T-cell (primary cell): Measurements from ENCODE around the gene NXPE3. TPM values are rescaled to one million over a fixed set of nuclear protein-coding genes. Genes with fewer than 3 reads are reported as not detected.

Experiments used
- ATAC-seq, 4 experiments: fragments of 200-7000 bp in 3 of 4; fragments of 150-1000 bp in 1 of 4; cut with Tn5 transposase; replicated peaks in 1 of 4; 1 replicate in 3 of 4; 2 replicates in 1 of 4; pipeline ENCODE4 v1.10.0; 2021; ENCODE audit warnings: moderate library complexity in 3 of 4, mild to moderate bottlenecking in 2 of 4, moderate number of reproducible peaks in 1 of 4
- CTCF ChIA-PET, 2 donors: fragments of 300-600 bp; sonication (Branson Sonifier 250); formaldehyde crosslinking; loops; one replicate each; lab custom pipeline; 2022; ENCODE audit warnings: antibody characterized with exemption in 2 of 2; lab: Charles Lee
- POLR2A ChIA-PET, 2 donors: fragments of 300-600 bp; sonication (Branson Sonifier 250); formaldehyde crosslinking; loops; one replicate each; lab custom pipeline; 2022; ENCODE audit warnings: antibody characterized with exemption in 2 of 2; lab: Charles Lee
- DNase-seq, 35 experiments: peaks; one replicate each; pipeline versions ENCODE4 v3.0.0 to v3.0.0-alpha.2; 2013 to 2023
- H3K27ac ChIP-seq: one replicate; pipeline ENCODE4 v1.5.1; 2013; ENCODE audit warnings: low read length
- H3K27me3 ChIP-seq, 2 experiments: replicated peaks in 1 of 2; 1 replicate in 1 of 2; 2 replicates in 1 of 2; pipeline versions ENCODE4 v1.6.1 to v1.7.0; 2013; ENCODE audit warnings: low read length in 1 of 2, mixed read lengths in 1 of 2; ENCODE audit not compliant: control insufficient read depth in 2 of 2, insufficient read depth in 2 of 2; ENCODE audit errors: extremely low read depth in 1 of 2
- H3K36me3 ChIP-seq, 2 donors: 1 replicate in 1 of 2; 2 replicates in 1 of 2; pipeline versions ENCODE4 v1.6.1 to v1.7.0; 2013; ENCODE audit warnings: low read length in 1 of 2; ENCODE audit not compliant: control insufficient read depth in 2 of 2, insufficient read depth in 1 of 2; ENCODE audit errors: extremely low read depth in 1 of 2
- H3K4me1 ChIP-seq, 2 experiments: 1 replicate in 1 of 2; 2 replicates in 1 of 2; pipeline versions ENCODE4 v1.6.1 to v1.7.0; 2013; ENCODE audit warnings: low read length in 2 of 2, mixed read lengths in 1 of 2; ENCODE audit not compliant: insufficient read depth in 2 of 2, control insufficient read depth in 1 of 2; ENCODE audit errors: extremely low read depth in 1 of 2
- H3K4me3 ChIP-seq, 2 donors: 1 replicate in 1 of 2; 2 replicates in 1 of 2; pipeline versions ENCODE4 v1.5.1 to v1.7.0; 2013; ENCODE audit warnings: mild to moderate bottlenecking in 2 of 2, low read length in 1 of 2, moderate library complexity in 1 of 2; ENCODE audit not compliant: control insufficient read depth in 1 of 2; ENCODE audit errors: extremely low read depth in 1 of 2
- H3K9me3 ChIP-seq: 2 replicates; pipeline ENCODE4 v1.7.0; 2013
- H3K27ac Mint-ChIP-seq, 2 donors: one replicate each; pipeline ENCODE4 v1.8.0; 2020 to 2021; ENCODE audit warnings: mild to moderate bottlenecking in 2 of 2, mixed read lengths in 2 of 2
- H3K27me3 Mint-ChIP-seq, 2 donors: one replicate each; pipeline ENCODE4 v1.8.0; 2021 to 2022; ENCODE audit warnings: mixed read lengths in 2 of 2
- H3K36me3 Mint-ChIP-seq: one replicate; pipeline ENCODE4 v1.8.0; 2021; ENCODE audit warnings: mixed read lengths
- H3K4me1 Mint-ChIP-seq, 3 donors: one replicate each; pipeline ENCODE4 v1.8.0; 2020 to 2022; ENCODE audit warnings: mixed read lengths in 3 of 3, mild to moderate bottlenecking in 1 of 3
- H3K4me3 Mint-ChIP-seq, 3 donors: one replicate each; pipeline ENCODE4 v1.8.0; 2020 to 2022; ENCODE audit warnings: mild to moderate bottlenecking in 3 of 3, mixed read lengths in 3 of 3, moderate library complexity in 3 of 3
- H3K9me3 Mint-ChIP-seq, 3 donors: one replicate each; pipeline ENCODE4 v1.8.0; 2020 to 2022; ENCODE audit warnings: mixed read lengths in 3 of 3
- WGBS: methylation state at CpG from one replicate; pipeline ENCODE4 v1.1.5; 2013; ENCODE audit warnings: missing lambda C conversion rate; ENCODE audit not compliant: insufficient coverage; 5-methylcytosine and 5-hydroxymethylcytosine counted together
- total RNA-seq, 35 experiments: library from RNA in 6 of 35; stranded (reverse) in 6 of 35; fragments of 120-200 nt in 1 of 35; gene quantifications; one replicate each; pipeline versions ENCODE4 v1.2.1 to v1.2.4 and lab custom pipeline; 2013 to 2026

The NXPE3 gene
- total RNA-seq, 5 donors from 2014 or later (not counting 1 experiment from before 2014, with no cell fraction given), result 38.0 to 44.8 (median 41.3) TPM

DNA sequence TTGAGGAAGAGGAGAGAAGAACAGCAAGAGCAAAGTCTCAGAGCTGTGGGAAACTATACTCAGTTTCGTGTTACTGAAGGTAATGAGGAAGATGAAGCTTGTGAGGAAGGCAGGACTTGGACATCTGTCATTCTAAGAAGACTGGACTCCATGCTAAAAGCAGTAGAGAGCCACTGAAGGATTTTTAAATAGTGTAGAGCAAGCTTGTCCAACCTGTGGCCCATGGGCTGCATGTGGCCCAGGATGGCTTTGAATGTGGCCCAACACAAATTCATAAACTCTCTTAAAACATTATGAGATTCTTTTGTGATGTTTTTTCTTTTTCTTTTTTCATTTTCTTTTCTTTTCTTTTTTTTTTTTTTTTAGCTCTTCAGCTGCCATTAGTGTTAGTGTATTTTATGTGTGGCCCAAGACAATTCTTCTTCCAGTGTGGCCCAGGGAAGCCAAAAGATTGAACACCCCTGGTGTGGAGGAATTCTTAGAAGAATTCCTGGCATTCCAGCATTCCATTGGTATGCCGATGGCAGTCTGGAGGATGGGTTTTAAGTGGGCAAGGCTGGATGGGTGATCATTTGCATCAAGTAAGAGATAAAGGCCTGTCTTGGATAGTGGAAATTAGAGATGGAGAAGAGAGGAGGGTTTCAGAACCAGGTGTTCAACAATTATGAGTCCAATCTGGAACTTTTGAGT is 63.4 kb downstream of the NXPE3 start:
- Histone ChIP-seq H3K36me3 (no peaks in the 10 kb centered on the region), H3K4me3 (no peak overlapping the region), H3K27ac (no peak overlapping the region), H3K4me1 (no peaks in the 10 kb centered on the region), H3K27me3 (no peaks in the 10 kb centered on the region), H3K9me3 (no peaks in the 10 kb centered on the region)
- H3K9me3 Mint-ChIP-seq, result peaks cover 0 to 7% (median 2%) of the 10 kb centered on the region in 3 donors
- no peak for DNase-seq
- CTCF ChIA-PET, result interaction anchor here (0.6 to 2.0 kb wide), 6 partner anchors 12 to 216 kb away, joined by 3 to 5 read pairs (median 4); no protein-coding TSS in a partner anchor
- 100% methylated on average over 1 of the region's 2 CpGs for WGBS
- POLR2A ChIA-PET, result interaction anchor here (0.6 to 1.1 kb wide), 4 partner anchors 10 to 261 kb away, joined by 3 to 5 read pairs (median 3); no protein-coding TSS in a partner anchor
- no peak overlapping the region for H3K4me3 Mint-ChIP-seq
- no peak overlapping the region for H3K27ac Mint-ChIP-seq
- H3K27me3 Mint-ChIP-seq, result no peaks in the 10 kb centered on the region
- H3K36me3 Mint-ChIP-seq, result peaks cover 18% of the 10 kb centered on the region
- H3K4me1 Mint-ChIP-seq, result peaks cover 4 to 15% (median 6%) of the 10 kb centered on the region in 3 donors
- ATAC-seq, result no peak

DNA sequence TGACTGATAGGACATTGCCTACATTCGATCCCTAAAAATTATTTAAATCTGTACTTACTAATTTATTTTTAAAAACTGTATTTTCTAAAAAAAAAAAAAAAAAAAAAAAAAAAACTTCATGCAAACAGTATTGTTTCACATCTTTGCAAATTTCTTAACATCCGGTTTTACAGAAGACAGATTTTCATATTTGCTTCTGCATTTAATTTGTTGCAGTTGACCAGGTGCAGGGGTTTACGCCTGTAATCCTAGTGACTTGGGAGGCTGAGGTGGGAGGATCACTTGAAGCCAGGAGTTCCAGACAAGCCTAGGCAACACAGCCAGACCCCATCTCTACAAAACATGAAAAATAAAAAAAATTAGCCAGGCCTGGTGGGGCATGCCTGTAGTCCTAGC is 63.9 kb downstream of the NXPE3 start:
- Histone ChIP-seq H3K27ac (no peak overlapping the region), H3K4me3 (no peak overlapping the region), H3K36me3 (no peaks in the 10 kb centered on the region), H3K4me1 (no peaks in the 10 kb centered on the region), H3K27me3 (no peaks in the 10 kb centered on the region), H3K9me3 (no peaks in the 10 kb centered on the region)
- ATAC-seq, result no peak
- Mint-ChIP-seq H3K4me3 (no peak overlapping the region), H3K36me3 (peaks cover 18% of the 10 kb centered on the region), H3K9me3 (peaks cover 0 to 7% (median 2%) of the 10 kb centered on the region in 3 donors), H3K27me3 (no peaks in the 10 kb centered on the region), H3K4me1 (peaks cover 2 to 16% (median 7%) of the 10 kb centered on the region in 3 donors), H3K27ac (no peak overlapping the region)
- no CpG with 5 or more reads among the region's 3 CpGs for WGBS
- CTCF ChIA-PET, result interaction anchor here (0.6 to 2.0 kb wide), 5 partner anchors 13 to 215 kb away, joined by 3 to 5 read pairs (median 3); no protein-coding TSS in a partner anchor
- POLR2A ChIA-PET, result interaction anchor here (0.6 to 1.1 kb wide), 4 partner anchors 9 to 261 kb away, joined by 3 to 5 read pairs (median 3); no protein-coding TSS in a partner anchor
- no peak for DNase-seq

DNA sequence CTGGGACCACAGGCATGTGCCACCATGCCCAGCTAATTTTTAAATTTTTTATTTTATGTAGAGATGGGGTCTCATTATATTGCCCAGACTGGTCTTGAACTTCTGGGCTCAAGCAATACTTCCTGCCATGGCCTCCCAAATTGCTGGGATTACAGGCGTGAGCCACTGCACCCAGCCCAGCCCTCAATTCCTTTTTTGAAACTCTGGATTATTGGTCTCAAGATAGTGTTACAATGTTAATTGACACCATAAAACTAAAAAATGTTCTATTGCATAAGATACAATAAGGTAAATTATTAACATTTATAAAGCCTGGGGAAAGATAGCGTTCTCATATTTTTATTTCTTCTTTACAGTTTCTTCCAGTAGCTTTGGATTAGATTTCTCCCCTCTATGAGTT is 66.4 kb downstream of the NXPE3 start:
- H3K4me1 ChIP-seq, result peaks cover 2 to 3% of the 10 kb centered on the region in 2 experiments
- WGBS, result no CpG with 5 or more reads among the region's 2 CpGs
- DNase-seq (no peak), ATAC-seq (no peak)
- peaks cover 11 to 14% (median 12%) of the 10 kb centered on the region in 3 donors for H3K4me1 Mint-ChIP-seq
- no peaks in the 10 kb centered on the region for H3K27me3 Mint-ChIP-seq
- H3K27ac ChIP-seq, result no peak overlapping the region
- H3K9me3 Mint-ChIP-seq, result peaks cover 0 to 7% (median 2%) of the 10 kb centered on the region in 3 donors
- H3K4me3 Mint-ChIP-seq, result no peak overlapping the region
- H3K9me3 ChIP-seq, result no peaks in the 10 kb centered on the region
- POLR2A ChIA-PET, result interaction anchor here (0.6 to 1.2 kb wide), 3 partner anchors 9 to 16 kb away, joined by 3 to 9 read pairs (median 5); no protein-coding TSS in a partner anchor
- H3K27ac Mint-ChIP-seq, result no peak overlapping the region
- H3K36me3 ChIP-seq, result no peaks in the 10 kb centered on the region
- H3K36me3 Mint-ChIP-seq, result peaks cover 20% of the 10 kb centered on the region
- H3K27me3 ChIP-seq, result no peaks in the 10 kb centered on the region
- no peak overlapping the region for H3K4me3 ChIP-seq
- CTCF ChIA-PET, result interaction anchor here in 1 of 2 donors (0.7 kb wide), 1 partner anchor 689 kb away, joined by 6 read pairs; no protein-coding TSS in a partner anchor

DNA sequence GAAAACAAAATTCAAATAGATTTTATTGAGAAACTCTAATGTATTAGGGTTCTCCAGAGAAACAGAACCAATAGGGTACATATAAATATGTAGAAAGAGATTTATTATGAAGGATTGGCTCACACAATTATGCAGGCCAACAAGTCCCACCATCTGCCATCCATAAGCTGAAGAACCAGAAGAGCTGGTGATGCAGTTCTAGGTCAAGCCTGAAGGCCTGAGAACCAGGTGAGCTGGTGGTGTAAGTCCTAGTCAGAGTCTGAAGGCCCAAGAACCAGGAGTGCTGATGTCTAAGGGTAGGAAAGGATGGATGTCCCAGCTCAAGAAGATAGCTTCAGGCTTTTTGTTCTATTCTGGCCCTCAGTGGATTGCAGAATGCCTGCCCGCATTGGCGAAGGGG is 67.7 kb downstream of the NXPE3 start:
- peaks cover under 1 to 2% of the 10 kb centered on the region in 2 donors for H3K36me3 ChIP-seq
- H3K4me1 ChIP-seq, result peaks cover 5 to 6% of the 10 kb centered on the region in 2 experiments
- no peak overlapping the region for H3K4me3 ChIP-seq
- DNase-seq (no peak), ATAC-seq (no peak)
- Mint-ChIP-seq H3K36me3 (peaks cover 24% of the 10 kb centered on the region), H3K27ac (peak overlapping the region; percentile 22 to 69), H3K4me3 (no peak overlapping the region), H3K9me3 (peaks cover 0 to 7% (median 2%) of the 10 kb centered on the region in 3 donors), H3K4me1 (peaks cover 19 to 20% (median 20%) of the 10 kb centered on the region in 3 donors), H3K27me3 (no peaks in the 10 kb centered on the region)
- no peaks in the 10 kb centered on the region for H3K27me3 ChIP-seq
- H3K9me3 ChIP-seq, result no peaks in the 10 kb centered on the region
- CTCF ChIA-PET, result interaction anchor here in 1 of 2 donors (0.5 to 1.3 kb wide), 4 partner anchors 17 to 379 kb away, joined by 3 to 5 read pairs (median 4); no protein-coding TSS in a partner anchor
- 94% methylated on average over 2 of the region's 2 CpGs for WGBS
- POLR2A ChIA-PET, result interaction anchor here (0.5 to 0.6 kb wide), 2 partner anchors 12 to 194 kb away, joined by 3 read pairs; no protein-coding TSS in a partner anchor
- no peak overlapping the region for H3K27ac ChIP-seq

DNA sequence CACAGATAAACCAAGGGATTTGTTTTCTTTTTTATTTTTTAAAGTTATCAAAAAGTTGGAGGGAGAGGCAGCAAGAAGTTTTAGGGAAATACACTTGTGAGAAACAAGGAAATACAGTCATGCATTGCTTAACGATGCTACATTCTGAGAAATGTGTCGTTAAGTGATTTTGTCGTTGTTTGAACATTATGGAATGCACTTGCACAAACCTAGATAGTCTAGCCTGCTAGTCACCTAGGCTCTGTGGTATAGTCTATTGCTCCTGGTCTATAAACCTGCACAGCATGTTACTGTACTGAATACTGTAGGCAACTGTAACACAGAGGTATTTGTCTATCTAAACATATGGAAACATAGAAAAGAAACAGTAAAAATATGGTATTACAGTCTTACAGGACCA is 68.3 kb downstream of the NXPE3 start:
- ChIA-PET POLR2A (interaction anchor here (0.5 to 3.1 kb wide), 4 partner anchors 13 to 195 kb away, joined by 3 to 34 read pairs (median 3); no protein-coding TSS in a partner anchor), CTCF (interaction anchor here in 1 of 2 donors (1.1 to 1.3 kb wide), 3 partner anchors 18 to 379 kb away, joined by 3 to 4 read pairs (median 3); no protein-coding TSS in a partner anchor)
- ATAC-seq, result no peak
- Histone ChIP-seq H3K36me3 (peaks cover 6 to 9% of the 10 kb centered on the region in 2 donors), H3K27me3 (no peaks in the 10 kb centered on the region), H3K4me3 (no peak overlapping the region), H3K27ac (peak overlapping the region; percentile 11), H3K4me1 (peaks cover 11 to 12% of the 10 kb centered on the region in 2 experiments), H3K9me3 (no peaks in the 10 kb centered on the region)
- Mint-ChIP-seq H3K4me1 (peaks cover 26% of the 10 kb centered on the region in 3 donors), H3K4me3 (no peak overlapping the region), H3K36me3 (peaks cover 25% of the 10 kb centered on the region), H3K9me3 (peaks cover 0 to 3% (median 2%) of the 10 kb centered on the region in 3 donors), H3K27ac (peak overlapping the region; percentile 78 to 84), H3K27me3 (no peaks in the 10 kb centered on the region)
- WGBS, result 100% methylated on average over 1 of the region's 3 CpGs
- DNase-seq, result no peak

DNA sequence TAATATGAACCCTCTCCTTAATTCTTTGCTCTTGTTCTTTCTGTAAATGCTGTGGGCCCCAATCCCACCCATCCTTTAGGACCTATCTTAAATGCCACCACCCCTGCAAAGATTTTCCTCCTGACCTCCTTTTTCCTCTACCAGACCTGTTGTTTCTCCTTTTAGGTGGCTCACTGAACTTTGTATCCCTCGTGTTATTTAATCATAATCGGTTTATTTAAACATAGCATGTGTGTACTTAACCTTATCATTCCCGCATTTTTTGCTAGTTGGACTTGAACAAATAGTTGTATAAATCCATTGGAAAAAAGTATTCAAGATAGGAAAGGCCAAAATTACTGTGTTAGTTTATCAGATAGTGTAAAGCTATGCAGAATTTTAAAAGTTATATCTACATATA is 69.3 kb downstream of the NXPE3 start:
- H3K27ac Mint-ChIP-seq, result peak overlapping the region; percentile 78 to 84
- no peaks in the 10 kb centered on the region for H3K27me3 Mint-ChIP-seq
- H3K4me3 ChIP-seq, result no peak overlapping the region
- ChIA-PET POLR2A (interaction anchor here in 1 of 2 donors (0.5 to 3.1 kb wide), 5 partner anchors 18 to 1462 kb away, joined by 3 to 34 read pairs (median 6); no protein-coding TSS in a partner anchor), CTCF (interaction anchor here (0.7 to 2.1 kb wide), 4 partner anchors 19 to 381 kb away, joined by 3 to 18 read pairs (median 4); no protein-coding TSS in a partner anchor)
- H3K27ac ChIP-seq, result peak overlapping the region; percentile 91
- H3K9me3 ChIP-seq, result no peaks in the 10 kb centered on the region
- H3K4me3 Mint-ChIP-seq, result peak overlapping the region; percentile 77 to 98 (median 82)
- no peak for ATAC-seq
- no peaks in the 10 kb centered on the region for H3K27me3 ChIP-seq
- no peaks in the 10 kb centered on the region for H3K9me3 Mint-ChIP-seq
- H3K36me3 ChIP-seq, result peaks cover 8 to 18% of the 10 kb centered on the region in 2 donors
- H3K36me3 Mint-ChIP-seq, result peaks cover 32% of the 10 kb centered on the region
- no peak for DNase-seq
- H3K4me1 Mint-ChIP-seq, result peaks cover 36% of the 10 kb centered on the region in 3 donors
- WGBS, result no CpG with 5 or more reads among the region's 3 CpGs
- H3K4me1 ChIP-seq, result peaks cover 12 to 18% of the 10 kb centered on the region in 2 experiments
